Panc1 (cell line): ENCODE measurements around the gene AGTR1.

Experiments
- CTCF ChIP-seq: fragments of 450-650 bp; IDR thresholded peaks from 2 replicates; pipeline ENCODE4 v1.5.1; 2017; ENCODE audit warnings: mild to moderate bottlenecking
- TF ChIP-seq, protein P1 (sequence below), 2 experiments: IDR thresholded peaks; 2 replicates each; pipeline ENCODE4 v1.6.1; 2011 to 2012; ENCODE audit warnings: low read depth in 2 of 2, control low read depth in 1 of 2, low read length in 1 of 2, mild to moderate bottlenecking in 1 of 2, moderate library complexity in 1 of 2; ENCODE audit not compliant: insufficient read depth in 1 of 2

DNA sequence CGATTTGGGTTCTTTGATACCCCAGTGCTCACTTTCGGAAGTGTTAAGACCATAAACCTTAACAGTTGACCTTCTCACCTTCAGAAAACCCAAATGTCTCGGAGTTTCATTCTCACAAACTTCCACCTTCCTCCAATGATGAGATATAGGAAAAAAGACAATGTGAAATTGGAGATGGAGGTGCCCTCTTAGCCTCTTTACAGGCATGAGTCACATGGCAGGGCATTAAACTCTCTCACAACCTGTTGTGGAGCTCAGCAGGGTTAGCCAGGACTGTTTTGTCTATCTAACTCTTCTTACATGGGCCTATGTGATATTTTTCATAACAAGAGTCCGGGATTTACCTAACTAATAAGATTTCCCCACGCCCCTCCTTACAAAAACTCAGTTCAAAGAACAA is 10.7 kb downstream of the AGTR1 start:
- no peak for TF ChIP-seq CTCF
- TF ChIP-seq, protein P1, sequence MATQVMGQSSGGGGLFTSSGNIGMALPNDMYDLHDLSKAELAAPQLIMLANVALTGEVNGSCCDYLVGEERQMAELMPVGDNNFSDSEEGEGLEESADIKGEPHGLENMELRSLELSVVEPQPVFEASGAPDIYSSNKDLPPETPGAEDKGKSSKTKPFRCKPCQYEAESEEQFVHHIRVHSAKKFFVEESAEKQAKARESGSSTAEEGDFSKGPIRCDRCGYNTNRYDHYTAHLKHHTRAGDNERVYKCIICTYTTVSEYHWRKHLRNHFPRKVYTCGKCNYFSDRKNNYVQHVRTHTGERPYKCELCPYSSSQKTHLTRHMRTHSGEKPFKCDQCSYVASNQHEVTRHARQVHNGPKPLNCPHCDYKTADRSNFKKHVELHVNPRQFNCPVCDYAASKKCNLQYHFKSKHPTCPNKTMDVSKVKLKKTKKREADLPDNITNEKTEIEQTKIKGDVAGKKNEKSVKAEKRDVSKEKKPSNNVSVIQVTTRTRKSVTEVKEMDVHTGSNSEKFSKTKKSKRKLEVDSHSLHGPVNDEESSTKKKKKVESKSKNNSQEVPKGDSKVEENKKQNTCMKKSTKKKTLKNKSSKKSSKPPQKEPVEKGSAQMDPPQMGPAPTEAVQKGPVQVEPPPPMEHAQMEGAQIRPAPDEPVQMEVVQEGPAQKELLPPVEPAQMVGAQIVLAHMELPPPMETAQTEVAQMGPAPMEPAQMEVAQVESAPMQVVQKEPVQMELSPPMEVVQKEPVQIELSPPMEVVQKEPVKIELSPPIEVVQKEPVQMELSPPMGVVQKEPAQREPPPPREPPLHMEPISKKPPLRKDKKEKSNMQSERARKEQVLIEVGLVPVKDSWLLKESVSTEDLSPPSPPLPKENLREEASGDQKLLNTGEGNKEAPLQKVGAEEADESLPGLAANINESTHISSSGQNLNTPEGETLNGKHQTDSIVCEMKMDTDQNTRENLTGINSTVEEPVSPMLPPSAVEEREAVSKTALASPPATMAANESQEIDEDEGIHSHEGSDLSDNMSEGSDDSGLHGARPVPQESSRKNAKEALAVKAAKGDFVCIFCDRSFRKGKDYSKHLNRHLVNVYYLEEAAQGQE (IDR thresholded peaks at IDR 0.05; ENCODE audit: insufficient read depth in 1 of 2, low read depth in 2 of 2, low read length in 1 of 2): no peak
